GM23338 (cell line): ENCODE data around the gene UBE2J1. TPM values are rescaled to one million over a fixed set of nuclear protein-coding genes. Genes with fewer than 3 reads are reported as not detected.

Source experiments
- ATAC-seq: fragments of 200-7000 bp; cut with Tn5 transposase; 3 replicates; pipeline ENCODE4 v1.9.1; 2020
- DNase-seq: peaks from one replicate; pipeline ENCODE4 v3.0.0-alpha.2; 2015; ENCODE audit warnings: low spot score
- H2AFZ ChIP-seq: fragments of 200-600 bp; sonication (generic); 2 replicates; pipeline ENCODE4 v1.8.0; 2016; ENCODE audit warnings: antibody characterized with exemption, mild to moderate bottlenecking, moderate library complexity
- H3F3A ChIP-seq: fragments of 200-600 bp; sonication (generic); replicated peaks from 2 replicates; pipeline ENCODE4 v1.8.0; 2017; ENCODE audit warnings: antibody characterized with exemption, mixed run types, low read depth
- H3K27ac ChIP-seq: fragments of 200-600 bp; sonication (generic); 2 replicates; pipeline ENCODE4 v1.6.1; 2016; ENCODE audit warnings: low read depth
- H3K27me3 ChIP-seq: fragments of 200-600 bp; sonication (generic); 2 replicates; pipeline ENCODE4 v1.8.0; 2016; ENCODE audit warnings: mild to moderate bottlenecking, mixed run types, moderate library complexity; ENCODE audit not compliant: insufficient read depth
- H3K36me3 ChIP-seq: fragments of 200-600 bp; sonication (generic); 2 replicates; pipeline ENCODE4 v1.8.0; 2016; ENCODE audit warnings: mild to moderate bottlenecking; ENCODE audit not compliant: insufficient read depth
- H3K4me1 ChIP-seq: fragments of 200-600 bp; sonication (generic); 2 replicates; pipeline ENCODE4 v1.8.0; 2016; ENCODE audit warnings: mild to moderate bottlenecking, moderate library complexity; ENCODE audit not compliant: insufficient read depth
- H3K4me2 ChIP-seq: fragments of 200-600 bp; sonication (generic); 2 replicates; pipeline ENCODE4 v1.7.1; 2017; ENCODE audit warnings: mixed run types
- H3K4me3 ChIP-seq: fragments of 200-600 bp; sonication (generic); 2 replicates; pipeline ENCODE4 v1.6.1; 2016; ENCODE audit warnings: mixed run types
- H3K79me2 ChIP-seq: fragments of 200-600 bp; sonication (generic); replicated peaks from 2 replicates; pipeline ENCODE4 v1.8.0; 2017; ENCODE audit warnings: mild to moderate bottlenecking; ENCODE audit not compliant: insufficient read depth
- H3K9me2 ChIP-seq: fragments of 200-600 bp; sonication (generic); 2 replicates; pipeline ENCODE4 v1.8.0; 2017; ENCODE audit not compliant: insufficient read depth
- H4K20me1 ChIP-seq: fragments of 200-600 bp; sonication (generic); replicated peaks from 2 replicates; pipeline ENCODE4 v1.8.0; 2017; ENCODE audit warnings: mild to moderate bottlenecking; ENCODE audit not compliant: insufficient read depth
- H3K27ac Mint-ChIP-seq: 2 replicates; pipeline ENCODE4 v1.8.0; 2020; ENCODE audit warnings: inconsistent platforms, mild to moderate bottlenecking, moderate library complexity, mixed read lengths
- H3K27me3 Mint-ChIP-seq: 3 replicates; pipeline ENCODE4 v1.8.0; 2022; ENCODE audit warnings: low read depth, mild to moderate bottlenecking, moderate library complexity, mixed read lengths, inconsistent platforms; ENCODE audit not compliant: insufficient read depth, poor library complexity
- H3K36me3 Mint-ChIP-seq: 3 replicates; pipeline ENCODE4 v1.8.0; 2021; ENCODE audit warnings: low read depth, mild to moderate bottlenecking, inconsistent platforms, moderate library complexity, mixed read lengths
- H3K4me1 Mint-ChIP-seq: 3 replicates; pipeline ENCODE4 v1.8.0; 2020; ENCODE audit warnings: mild to moderate bottlenecking, inconsistent platforms, mixed read lengths
- H3K4me3 Mint-ChIP-seq: 3 replicates; pipeline ENCODE4 v1.8.0; 2021; ENCODE audit warnings: moderate library complexity, mild to moderate bottlenecking, inconsistent platforms, mixed read lengths
- H3K9me3 Mint-ChIP-seq: 3 replicates; pipeline ENCODE4 v1.8.0; 2020; ENCODE audit warnings: moderate library complexity, mild to moderate bottlenecking, inconsistent platforms, mixed read lengths
- CREB1 ChIP-seq: fragments of 250-450 bp; sonication (Bioruptor Pico); IDR thresholded peaks from 2 replicates; pipeline ENCODE4 v1.5.0; 2020; ENCODE audit warnings: low read depth, mild to moderate bottlenecking, moderate library complexity
- CTCF ChIP-seq, 2 experiments: fragments of 200-600 bp in 1 of 2; sonication (generic) in 1 of 2; conservative IDR thresholded peaks; 2 replicates each; pipeline versions ENCODE4 v1.5.1 to v1.6.1; 2016 to 2017; ENCODE audit warnings: antibody characterized with exemption in 2 of 2, low read depth in 2 of 2, mild to moderate bottlenecking in 2 of 2, moderate library complexity in 1 of 2
- ETS1 ChIP-seq: IDR thresholded peaks from 2 replicates; pipeline ENCODE4 v1.6.1; 2016; ENCODE audit warnings: antibody characterized with exemption
- EZH2 ChIP-seq: fragments of 200-600 bp; sonication (generic); IDR thresholded peaks from one replicate; pipeline ENCODE4 v1.8.0; 2017; ENCODE audit warnings: antibody characterized with exemption, mild to moderate bottlenecking, low read depth; ENCODE audit not compliant: unreplicated experiment
- EZH2phosphoT487 ChIP-seq: fragments of 200-600 bp; sonication (generic); IDR thresholded peaks from one replicate; pipeline ENCODE4 v1.8.1; 2018; ENCODE audit warnings: antibody characterized with exemption; ENCODE audit not compliant: unreplicated experiment
- JUNB ChIP-seq: IDR thresholded peaks from one replicate; pipeline ENCODE4 v1.6.1; 2016; ENCODE audit warnings: antibody characterized with exemption; ENCODE audit not compliant: unreplicated experiment
- NANOG ChIP-seq: IDR thresholded peaks from 2 replicates; pipeline ENCODE4 v1.6.1; 2016; ENCODE audit warnings: antibody characterized with exemption, borderline replicate concordance
- POLR2AphosphoS5 ChIP-seq: IDR thresholded peaks from 2 replicates; pipeline ENCODE4 v1.6.1; 2016; ENCODE audit warnings: antibody characterized with exemption, low read depth
- REST ChIP-seq: IDR thresholded peaks from one replicate; pipeline ENCODE4 v1.6.1; 2018; ENCODE audit warnings: antibody characterized with exemption; ENCODE audit not compliant: unreplicated experiment
- STAT1 ChIP-seq: IDR thresholded peaks from one replicate; pipeline ENCODE4 v1.6.1; 2016; ENCODE audit warnings: antibody characterized with exemption; ENCODE audit not compliant: unreplicated experiment
- ZNF114 ChIP-seq: fragments of 250-450 bp; sonication (Bioruptor Pico); IDR thresholded peaks from 2 replicates; pipeline ENCODE4 v1.5.0; 2020; ENCODE audit warnings: mild to moderate bottlenecking, moderate library complexity
- ZNF331 ChIP-seq: fragments of 250-450 bp; sonication (Bioruptor Pico); IDR thresholded peaks from 2 replicates; pipeline ENCODE4 v1.5.0; 2020; ENCODE audit warnings: low read depth, mild to moderate bottlenecking, moderate library complexity
- ZNF462 ChIP-seq: fragments of 250-450 bp; sonication (Bioruptor Pico); IDR thresholded peaks from 2 replicates; pipeline ENCODE4 v1.5.0; 2020; ENCODE audit warnings: mild to moderate bottlenecking, moderate library complexity
- polyA plus RNA-seq: library from polyadenylated mRNA; unstranded; fragments of >200 nt; fragmentation: Nextera tagmentation; extraction: Ambion mirVana; gene quantifications from 2 replicates; pipeline ENCODE4 v1.2.1, GENCODE V29; 2016
- total RNA-seq: library from RNA; depleted of rRNA; stranded (reverse); fragments of >200 nt; shearing (Covaris generic); gene quantifications from 2 replicates; pipeline ENCODE4 v1.2.3, GENCODE V29; 2014

UBE2J1 gene
- total and polyA plus RNA-seq, 2 experiments from 2014 or later, result 7.5 to 13.1 TPM

GRCh38 chr6:89387516-89388201 lies 35.1 kb upstream of the UBE2J1 start:
- Histone ChIP-seq H3K4me1 (no peaks in the 10 kb centered on the region; the same call in 1 of the 2 replicates), H3K27ac (no peak overlapping the region), H3K9me2 (no peaks in the 10 kb centered on the region; the same call in 1 of the 2 replicates), H3K4me3 (no peak overlapping the region), H3K79me2 (peaks cover 3% of the 10 kb centered on the region; the same call in 1 of the 2 replicates), H3F3A (no peaks in the 10 kb centered on the region), H4K20me1 (no peaks in the 10 kb centered on the region; the same call in none of the 2 replicates), H3K36me3 (no peaks in the 10 kb centered on the region), H3K27me3 (no peaks in the 10 kb centered on the region), H2AFZ (no peak overlapping the region), H3K4me2 (no peak overlapping the region)
- Mint-ChIP-seq H3K4me1 (peaks cover 7% of the 10 kb centered on the region; the same call in 2 of the 3 replicates), H3K9me3 (no peaks in the 10 kb centered on the region), H3K36me3 (no peaks in the 10 kb centered on the region), H3K27me3 (no peaks in the 10 kb centered on the region), H3K4me3 (no peak overlapping the region), H3K27ac (no peak overlapping the region)
- no peak for DNase-seq
- TF ChIP-seq ZNF462 (CRISPR knock-in tag) (no peak), POLR2AphosphoS5 (no peak), ZNF114 (CRISPR knock-in tag) (no peak), CTCF (conservative IDR thresholded peaks at IDR 0.05; ENCODE audit: low read depth in 2 of 2) (no peak), EZH2phosphoT487 (no peak), ETS1 (no peak), CREB1 (no peak), ZNF331 (CRISPR knock-in tag) (no peak), NANOG (no peak), EZH2 (no peak), STAT1 (no peak), REST (no peak), JUNB (no peak)
- no peak for ATAC-seq
